Stimulated activated naive CD4-positive, alpha-beta T cell (primary cell): ENCODE data around the gene BIRC6.

ENCODE experiments used
- DNase-seq, 6 experiments: peaks; one replicate each; lab custom pipeline; 2025; lab: John Stamatoyannopoulos, UW

BIRC6 gene

DNA sequence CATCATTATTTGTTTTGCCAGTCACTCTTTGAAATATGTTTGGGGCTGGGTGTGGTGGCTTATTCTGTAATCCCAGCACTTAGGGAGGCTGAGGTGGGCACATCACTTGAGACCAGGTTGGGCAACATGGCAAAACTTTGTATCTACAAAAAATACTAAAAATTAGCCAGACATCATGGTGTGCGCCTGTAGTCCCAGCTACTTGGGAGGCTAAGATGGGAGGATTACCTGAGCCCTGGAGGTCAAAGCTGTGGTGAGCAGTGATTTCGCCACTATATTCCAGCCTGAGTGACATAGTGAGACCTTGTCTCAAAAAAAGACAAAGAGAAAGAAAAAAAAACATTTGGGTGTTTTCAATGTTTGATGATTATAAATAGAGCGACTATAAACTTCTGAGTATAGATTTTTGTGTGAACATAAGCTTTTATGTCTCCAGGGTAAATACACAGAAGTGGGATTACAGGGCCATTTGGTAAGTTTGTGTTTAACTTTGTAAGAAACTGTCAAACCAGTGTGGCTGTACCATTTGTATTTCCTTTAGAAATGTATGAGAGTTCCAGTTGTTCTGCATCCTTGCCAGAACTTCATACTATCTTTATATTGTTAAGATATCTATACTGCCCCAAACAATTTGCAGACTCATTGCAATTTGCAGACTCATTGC is 15.8 kb downstream of the BIRC6 start:
- DNase-seq, result no peak

DNA sequence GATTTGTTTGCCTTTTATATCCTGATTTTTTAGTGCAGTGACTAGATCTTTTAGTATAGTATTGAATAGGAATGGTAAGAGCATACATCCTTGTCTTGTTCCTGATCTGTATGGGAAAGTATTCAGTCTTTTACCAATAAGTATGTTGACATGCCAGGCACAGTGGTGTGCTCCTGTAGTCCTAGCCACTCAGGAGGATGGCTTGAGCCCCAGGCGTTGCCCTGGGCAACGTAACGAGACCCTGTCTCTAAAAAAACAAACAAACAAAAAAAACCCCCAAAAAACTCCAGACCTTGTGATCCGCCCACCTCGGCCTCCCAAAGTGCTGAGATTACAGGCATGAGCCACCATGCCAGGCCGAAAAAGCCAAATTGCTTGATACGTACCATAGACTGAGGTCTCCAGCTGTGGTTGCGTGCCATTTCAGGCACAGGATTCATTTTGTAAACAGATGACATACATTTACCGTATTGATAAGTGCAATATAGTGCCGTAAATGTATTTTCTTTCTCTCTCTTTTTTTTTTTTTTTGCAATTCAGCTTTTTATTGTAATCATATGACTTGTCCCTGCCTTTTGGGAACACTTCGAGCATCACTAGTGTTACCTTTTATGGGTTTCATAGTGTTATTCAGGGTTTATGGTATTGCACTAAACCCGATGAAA is 18.5 kb downstream of the BIRC6 start:
- no peak for DNase-seq

DNA sequence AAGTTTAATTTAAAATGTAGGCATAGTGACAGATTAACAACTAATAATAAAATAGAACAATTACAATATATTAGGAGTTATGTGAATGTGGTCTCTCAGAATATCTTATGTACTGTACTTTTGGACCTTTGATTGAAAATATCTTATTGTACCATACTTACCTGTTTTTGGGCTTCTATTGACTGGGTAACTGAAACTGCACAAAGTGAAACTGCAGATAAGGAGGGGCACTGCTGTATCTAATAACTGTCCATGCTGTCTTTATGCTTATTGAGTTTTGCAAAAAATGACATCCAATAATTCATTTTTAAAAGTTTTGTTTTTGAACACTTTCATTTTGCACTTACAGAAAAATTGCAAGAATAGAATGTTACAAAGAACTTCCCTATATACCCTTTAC is 19.9 kb downstream of the BIRC6 start:
- DNase-seq, result no peak

DNA sequence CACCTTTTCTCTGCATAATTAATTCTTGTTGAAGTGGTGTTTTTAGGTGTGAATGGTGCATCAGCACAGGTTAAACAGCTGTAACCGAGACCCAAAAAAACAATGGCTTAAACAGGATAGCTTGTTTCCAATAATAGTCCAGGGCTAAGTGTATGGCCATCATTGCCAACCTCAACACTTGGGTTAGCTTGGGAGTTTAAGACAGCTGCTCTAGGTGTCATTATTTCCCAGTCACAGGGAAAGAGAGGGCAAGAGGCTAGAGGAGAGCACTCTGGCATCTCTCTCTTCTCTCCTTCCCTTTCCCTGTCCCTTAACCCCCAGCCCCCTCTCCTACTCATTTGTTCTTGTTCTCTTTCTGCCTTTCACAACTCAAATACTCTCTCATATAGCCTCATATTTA is 21.1 kb downstream of the BIRC6 start:
- no peak for DNase-seq

DNA sequence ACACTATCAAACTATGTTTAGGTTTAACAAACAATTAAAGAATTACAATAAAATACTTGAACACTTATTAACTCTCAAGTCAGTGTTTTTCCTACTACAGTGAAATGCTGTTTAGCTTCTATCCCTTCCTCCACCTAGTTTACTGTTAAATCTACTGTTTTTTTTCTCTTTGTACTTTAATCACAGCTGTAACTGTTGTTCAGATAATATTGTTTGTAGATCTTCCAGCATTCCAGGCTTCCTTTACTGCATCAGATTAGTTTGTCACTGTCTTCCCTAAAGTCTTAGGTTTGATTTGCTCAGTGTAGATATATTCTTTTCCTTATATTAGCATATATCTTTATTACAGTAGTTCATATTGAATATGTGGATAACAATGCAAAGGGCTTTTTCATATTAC is 22.5 kb downstream of the BIRC6 start:
- no peak for DNase-seq

DNA sequence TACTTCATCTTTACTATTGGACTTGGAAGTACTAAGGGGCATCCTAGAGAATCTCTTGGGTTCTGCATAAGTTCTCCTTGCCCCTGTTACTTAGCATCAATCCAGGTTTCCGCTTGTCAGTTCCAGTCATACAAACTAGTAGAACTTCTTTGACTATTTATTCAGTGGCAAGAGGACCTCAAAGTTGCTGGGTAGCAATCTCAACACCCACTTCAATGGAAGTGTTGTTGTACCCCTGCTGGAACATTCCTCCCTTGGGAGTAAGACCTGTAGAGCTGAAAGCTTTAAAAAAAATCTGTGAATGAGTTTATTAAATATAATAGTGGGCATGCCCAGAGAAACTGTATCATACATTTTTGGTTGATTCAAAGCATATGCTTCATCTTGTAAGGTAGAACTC is 27.0 kb downstream of the BIRC6 start:
- no peak for DNase-seq

DNA sequence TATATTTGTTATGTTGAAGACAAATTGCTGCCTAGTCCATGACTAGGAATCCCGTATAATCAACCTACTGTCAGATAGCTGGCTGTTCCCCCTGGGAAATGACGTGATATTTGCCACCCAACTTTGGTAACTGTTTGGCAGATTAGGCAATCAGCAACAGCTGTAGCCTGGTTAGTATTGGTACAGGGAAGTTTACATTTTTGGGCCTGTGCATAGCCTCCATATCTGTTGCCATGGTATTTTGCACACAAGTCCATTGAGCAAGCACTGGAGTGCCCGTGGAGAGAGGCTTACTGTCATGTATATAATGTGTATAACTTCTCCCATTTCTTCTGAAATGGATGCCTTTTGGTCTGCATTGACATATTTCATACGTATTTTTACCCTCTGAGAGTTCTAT is 27.7 kb downstream of the BIRC6 start:
- no peak for DNase-seq

DNA sequence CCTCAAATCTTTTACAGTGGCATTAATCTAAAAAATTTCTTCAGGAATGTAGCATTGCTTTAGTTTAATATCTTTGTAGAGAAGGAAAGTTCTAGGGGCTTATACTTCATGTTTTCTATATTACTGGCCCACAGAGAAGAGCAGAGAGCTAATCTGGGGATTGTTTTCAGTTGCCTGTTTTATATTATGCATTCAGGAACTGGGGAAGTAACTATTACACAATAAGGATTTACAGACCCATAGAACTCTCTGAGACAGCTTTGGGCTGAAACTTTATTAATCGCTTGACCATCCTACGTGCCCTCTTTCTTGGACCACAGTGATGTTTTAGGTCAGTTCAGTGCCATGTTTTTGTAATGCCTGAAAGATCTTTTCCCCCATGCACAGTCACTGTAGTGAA is 29.9 kb downstream of the BIRC6 start:
- DNase-seq, result no peak

DNA sequence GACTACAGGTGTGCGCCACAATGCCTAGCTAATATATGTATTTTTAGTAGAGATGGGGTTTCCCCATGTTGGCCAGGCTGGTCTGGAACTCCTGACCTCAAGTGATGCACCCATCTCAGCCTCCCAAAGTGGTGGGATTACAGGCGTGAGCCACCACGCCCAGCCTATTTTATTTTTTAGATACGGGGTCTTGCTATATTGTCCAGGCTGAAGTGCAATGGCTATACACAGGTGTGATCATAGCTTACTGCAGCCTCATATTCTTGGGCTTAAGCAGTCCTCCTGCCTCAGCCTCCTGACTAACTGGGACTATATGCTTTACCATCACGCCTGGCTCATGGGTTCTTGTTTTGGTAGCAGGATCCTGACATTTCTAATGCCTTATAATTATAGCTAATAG is 42.4 kb downstream of the BIRC6 start:
- DNase-seq, result no peak

DNA sequence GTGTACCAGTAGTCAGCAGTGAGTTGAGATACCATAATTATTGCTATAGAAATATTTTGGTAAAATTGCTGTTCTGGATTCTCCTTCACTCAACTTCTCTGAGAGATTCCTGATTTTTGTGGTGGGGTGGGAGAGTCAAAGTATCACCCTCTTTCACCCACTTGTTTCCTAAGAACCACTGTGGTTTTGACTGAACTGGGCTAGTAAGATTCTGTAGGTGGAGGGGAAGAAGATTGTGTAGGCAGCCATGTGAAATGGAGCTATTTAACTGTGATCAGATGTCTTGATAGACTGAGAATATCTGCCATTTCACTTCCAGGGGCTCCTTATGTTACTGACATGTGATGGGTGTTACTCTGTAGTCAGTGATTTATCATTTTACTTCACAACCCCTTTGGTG is 45.3 kb downstream of the BIRC6 start:
- DNase-seq, result no peak

DNA sequence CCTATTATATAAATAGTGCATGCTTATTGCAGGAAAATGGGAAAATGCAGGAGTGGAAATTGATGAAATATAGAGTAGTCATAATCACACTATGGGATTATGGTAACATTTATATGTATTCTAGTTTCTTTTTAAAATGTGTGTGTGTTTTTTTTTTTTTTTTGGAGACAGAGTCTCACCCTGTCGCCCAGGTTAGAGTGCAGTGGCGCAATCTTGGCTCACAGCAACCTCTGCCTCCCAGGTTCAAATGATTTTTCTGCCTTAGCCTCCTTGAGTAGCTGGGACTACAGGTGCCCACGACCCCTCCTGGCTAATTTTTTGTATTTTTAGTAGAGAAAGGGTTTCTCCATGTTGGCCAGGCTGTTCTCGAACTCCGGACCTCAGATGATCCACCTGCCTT is 47.0 kb downstream of the BIRC6 start:
- no peak for DNase-seq

DNA sequence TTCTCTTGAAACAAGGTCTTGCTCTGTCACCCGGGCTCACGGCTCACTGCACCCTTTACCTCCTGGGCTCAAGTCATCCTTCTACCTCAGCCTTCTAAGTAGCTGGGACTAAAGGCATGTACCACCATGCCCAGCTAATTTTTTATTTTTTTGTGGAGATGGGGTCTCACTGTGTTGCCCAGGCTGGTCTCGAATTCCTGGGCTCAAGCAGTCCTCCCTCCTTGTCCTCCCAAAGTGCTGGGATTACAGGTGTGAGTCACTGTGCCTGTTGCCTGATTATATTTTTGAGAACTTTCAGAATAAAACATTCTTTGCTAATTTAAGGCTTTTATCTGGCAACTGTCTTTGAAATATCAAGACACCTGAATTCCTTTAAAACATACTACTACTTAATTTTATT is 47.9 kb downstream of the BIRC6 start:
- no peak for DNase-seq

DNA sequence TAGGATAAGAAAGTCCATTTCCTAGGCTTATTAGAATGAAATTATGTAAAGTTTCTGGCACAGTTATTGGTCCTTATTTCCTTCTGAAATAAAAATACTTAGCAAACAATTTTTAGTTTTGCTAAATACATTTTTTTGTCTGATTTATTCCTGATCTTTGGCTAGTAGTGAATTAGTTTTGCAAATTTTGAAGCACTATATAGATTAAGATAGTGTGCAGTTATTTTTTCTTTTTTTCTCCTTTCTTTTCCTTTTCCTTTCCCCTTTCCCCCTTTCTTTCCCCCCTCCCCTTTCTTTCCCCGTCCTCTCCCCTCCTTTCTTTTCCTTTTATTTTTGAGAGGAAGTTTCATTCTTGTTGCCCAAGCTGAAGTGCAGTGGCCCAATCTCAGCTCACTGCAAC is 59.7 kb downstream of the BIRC6 start:
- no peak for DNase-seq

DNA sequence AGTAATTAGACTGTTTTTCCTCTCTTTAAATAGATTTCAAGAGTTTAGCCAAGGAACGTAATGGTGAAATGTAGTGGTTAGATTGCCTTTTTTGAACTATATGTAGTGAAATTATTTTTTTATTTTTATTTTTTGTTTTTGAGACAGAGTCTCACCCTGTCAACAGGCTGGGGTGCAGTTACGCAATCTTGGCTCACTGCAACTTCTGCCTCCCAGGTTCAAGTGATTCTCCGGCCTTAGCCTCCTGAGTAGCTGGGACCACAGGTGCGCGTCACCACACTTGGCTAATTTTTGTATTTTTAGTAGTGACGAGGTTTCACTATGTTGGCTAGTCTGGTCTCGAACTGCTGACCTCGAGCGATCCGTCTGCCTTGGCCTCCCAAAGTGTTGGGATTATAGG is 60.8 kb downstream of the BIRC6 start:
- DNase-seq, result no peak

DNA sequence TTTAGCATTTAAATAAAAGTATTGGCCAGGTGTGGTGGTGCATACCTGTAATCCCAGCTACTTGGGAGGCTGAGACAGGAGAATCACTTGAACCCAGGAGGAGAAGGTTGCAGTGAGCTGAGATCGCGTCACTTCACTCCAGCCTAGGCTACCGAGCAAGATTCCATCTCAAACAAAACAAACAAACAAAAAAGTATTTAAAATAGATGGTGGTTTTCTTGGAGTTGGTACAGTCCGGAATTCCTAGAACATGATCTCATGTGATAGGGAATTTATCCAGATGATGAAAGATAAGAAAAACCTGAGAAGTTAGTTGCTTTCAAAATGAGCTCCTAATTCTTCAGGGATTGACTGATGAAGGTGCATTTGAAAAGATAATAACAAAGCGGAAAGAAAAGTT is 62.0 kb downstream of the BIRC6 start:
- no peak for DNase-seq

DNA sequence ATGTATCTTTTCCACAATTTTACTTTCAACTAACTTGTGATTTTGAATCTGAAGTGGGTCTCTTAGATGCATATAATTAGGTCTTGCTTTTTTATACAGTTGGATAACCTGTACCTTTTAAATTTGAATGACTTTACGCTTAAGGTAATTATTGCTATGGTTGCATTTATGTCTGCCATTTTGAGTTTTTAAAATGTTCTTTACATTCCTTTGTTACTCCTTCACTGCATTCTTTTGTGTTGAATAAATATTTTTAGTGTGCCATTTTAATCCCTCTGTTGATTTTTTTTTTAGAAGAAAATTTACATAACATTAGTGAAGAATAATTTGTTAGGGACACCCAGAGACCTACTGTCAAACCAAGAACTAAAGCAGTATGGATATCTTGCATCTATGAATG is 65.3 kb downstream of the BIRC6 start:
- no peak for DNase-seq

DNA sequence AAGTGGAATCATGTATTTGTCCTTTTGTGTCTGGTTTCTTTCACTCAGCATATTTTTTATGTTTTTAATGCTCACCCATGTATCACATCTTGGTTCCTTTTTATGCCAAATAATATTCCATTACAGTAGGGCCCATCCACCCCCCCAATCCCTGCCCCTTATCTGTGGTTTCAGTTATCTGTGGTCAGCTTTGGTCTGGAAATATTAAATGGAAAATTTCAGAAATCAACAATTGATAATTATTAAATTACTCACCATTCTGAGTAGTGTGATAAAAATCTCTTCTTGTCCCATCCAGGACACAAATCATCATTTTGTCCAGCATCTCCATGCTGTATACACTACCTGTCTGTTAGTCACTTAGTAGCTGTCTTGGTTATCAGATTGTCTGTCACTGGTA is 66.7 kb downstream of the BIRC6 start:
- no peak for DNase-seq

DNA sequence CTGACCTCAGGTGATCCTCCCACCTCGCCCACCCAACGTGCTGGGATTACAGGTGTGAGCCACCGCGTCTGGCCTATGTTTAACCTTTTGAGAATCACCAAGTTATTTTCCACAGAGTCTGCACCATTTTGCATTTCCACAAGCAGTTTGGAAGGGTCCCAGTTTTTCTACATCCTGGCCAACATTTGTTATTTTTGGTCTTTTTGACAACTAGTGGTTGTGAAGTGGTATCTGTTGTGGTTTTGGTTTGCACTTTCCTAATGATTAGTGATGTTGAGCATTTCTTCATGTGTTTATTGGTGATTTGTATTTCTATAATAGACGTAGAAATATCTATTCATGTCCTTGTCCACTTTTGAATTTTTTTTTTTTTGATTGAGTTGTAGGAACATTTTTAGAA is 67.9 kb downstream of the BIRC6 start:
- no peak for DNase-seq

DNA sequence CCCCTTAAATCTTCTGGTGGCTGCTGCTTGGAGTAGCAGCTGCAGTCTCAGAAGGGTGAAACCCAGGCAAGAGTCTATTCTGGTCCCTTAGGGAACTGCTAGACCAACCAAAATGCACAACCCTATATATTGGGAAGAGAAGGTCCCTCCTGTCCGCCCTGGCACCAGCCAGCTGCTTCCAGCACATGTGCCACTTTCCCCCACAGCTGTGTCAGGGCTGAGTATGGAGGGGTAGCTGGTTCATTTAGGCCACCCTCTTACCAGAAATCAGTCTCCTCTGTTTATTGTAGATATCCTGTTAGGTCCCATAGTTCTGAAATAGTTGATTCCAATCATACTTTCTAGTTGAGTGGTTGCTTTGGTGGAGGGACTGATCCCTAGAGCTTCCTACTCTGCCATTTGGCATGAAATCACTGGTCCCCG is 68.9 kb downstream of the BIRC6 start:
- no peak for DNase-seq

DNA sequence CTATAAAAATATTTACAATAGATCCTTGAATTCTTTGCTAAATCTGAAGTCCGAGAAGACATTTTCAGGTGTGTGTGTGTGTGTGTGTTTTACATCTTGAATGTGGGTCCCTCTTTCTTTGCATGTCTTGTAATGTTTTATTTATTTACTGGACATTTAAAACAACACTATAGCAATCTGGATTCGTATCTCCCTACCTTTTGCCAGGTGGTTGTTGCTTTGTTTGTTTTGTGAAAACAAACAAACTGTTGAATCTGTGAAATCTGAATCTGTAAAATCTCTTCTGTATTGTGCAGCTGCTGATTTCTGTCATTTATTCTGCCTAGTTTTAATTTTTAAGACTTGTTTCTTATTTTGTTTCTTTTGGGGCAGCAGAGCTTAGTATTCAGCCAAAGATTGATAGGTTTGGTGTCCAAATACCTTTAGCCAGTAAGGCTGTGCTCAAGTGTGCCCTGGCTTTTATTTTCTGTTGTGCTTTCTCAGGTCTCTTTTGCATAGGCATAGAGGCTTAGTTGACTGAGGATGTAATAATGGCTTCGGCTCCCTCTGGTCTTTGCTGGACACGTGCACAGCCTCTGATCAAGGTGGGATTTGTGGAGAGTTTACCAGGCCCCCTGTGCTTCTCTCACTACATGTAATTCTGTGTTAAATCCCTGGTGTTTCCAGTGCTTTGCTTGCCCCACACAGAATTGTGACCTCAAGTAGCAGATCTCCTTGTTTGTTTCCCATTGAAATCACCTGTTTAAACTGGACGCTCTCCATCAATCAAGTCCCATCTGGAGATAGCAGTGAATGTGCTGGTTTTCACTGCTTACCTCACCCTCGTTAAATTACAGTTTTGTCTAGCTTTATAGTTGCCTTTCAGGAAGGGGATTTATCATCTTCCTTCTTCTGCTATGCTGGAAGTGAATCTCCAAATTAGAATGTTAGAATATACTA is 71.1 kb downstream of the BIRC6 start:
- no peak for DNase-seq

DNA sequence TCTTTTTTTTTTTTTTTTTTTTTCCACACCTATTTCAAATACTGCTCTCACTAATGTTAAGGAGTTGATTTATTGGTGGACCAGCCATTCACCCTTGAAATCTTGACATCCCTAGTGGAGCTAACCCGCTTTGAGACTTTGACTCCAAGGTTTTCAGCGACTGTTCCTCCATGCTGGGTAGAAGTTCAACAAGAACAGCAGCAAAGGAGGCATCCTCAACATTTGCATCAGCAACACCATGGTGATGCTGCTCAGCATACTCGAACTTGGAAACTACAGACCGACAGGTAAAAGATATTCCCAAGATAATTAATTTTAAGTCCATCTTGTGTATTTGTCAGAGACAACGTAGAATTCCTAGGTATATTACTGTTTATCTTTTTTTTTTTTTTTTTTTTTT is 74.0 kb downstream of the BIRC6 start:
- no peak for DNase-seq

DNA sequence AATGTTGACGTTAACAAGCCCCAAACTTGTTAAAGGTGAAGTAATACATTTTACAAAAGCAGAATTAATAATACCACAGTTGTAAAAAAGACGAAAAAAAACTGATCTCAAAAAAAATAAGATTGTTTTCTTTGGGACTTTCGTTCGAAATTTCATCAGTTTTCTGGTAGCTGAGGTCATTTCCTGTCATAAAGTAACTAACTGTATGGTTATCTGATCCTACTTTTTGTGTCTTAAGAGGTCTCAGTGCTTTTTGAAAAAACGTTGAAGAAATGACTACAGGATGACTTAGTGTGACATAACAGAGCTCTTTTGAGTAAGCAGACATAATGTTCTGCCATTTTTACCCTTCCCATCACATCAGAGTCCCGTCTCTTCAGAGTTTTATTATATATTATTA is 79.3 kb downstream of the BIRC6 start:
- DNase-seq, result no peak

DNA sequence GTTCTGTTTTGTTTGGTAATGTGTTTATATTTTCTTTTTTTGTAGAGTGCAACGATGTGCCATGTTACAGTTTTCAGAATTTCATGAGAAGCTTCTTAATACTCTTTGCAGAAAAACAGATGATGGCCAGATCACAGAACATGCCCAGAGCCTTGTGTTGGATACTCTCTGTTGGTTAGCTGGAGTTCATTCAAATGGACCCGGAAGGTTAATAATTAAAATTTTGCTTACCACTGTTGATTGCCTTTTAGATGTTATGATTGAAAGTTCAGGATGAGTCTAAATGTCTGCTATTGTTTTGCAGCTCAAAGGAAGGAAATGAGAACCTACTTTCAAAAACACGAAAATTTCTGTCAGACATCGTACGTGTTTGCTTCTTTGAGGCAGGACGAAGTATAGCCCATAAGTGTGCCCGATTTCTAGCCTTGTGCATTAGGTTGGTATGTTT is 85.2 kb downstream of the BIRC6 start:
- no peak for DNase-seq
